ENCODE results near the gene TSPEAR.

Gene TSPEAR

DNA sequence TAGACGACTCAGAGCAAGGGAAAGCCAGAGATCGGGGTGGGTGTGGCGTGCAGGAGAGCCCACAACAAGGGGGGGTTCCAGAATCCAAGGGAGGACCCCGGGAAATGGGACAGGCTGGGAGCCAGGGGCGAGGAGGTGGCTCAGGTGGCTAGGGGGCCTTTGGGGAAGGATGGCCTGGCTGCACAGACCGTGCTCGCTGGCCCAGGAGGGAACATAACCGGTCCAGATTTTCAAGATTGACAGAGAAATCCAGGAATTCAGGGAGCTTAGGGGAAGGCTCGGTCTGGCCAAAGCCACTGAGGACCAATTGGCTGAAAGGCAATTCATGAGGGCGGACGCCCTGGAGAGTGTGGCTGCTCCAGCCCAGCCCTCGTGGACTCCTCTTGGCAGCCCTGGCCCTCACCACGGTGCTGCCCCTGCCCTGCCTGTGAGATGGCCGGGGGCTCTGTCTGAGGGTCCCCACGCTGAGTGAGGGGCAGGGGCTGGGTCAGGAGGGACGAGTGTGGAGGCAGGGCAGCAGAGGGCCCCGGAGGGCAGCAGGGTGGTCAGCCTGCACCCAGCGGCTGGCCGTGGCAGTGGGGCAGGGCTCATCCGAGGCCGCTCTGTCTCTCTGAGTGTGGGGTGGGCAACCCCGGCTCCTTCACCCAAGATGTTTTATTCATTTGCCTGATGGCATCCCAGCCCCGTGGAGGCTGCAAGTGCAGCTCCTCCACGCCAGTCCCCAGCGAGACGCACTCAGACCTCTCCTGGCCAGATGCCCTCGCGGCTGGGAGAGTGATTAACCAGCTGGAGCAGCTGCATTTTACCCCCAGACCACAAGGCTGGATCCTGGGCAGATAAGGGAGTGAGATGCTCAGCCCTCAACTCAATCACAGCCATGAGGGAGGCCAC, 261.7 kb downstream of the TSPEAR start:
- H3K36me3 Mint-ChIP-seq (ENCODE audit: low read depth): no peaks in the 10 kb centered on the region
- TF ChIP-seq, protein P1, sequence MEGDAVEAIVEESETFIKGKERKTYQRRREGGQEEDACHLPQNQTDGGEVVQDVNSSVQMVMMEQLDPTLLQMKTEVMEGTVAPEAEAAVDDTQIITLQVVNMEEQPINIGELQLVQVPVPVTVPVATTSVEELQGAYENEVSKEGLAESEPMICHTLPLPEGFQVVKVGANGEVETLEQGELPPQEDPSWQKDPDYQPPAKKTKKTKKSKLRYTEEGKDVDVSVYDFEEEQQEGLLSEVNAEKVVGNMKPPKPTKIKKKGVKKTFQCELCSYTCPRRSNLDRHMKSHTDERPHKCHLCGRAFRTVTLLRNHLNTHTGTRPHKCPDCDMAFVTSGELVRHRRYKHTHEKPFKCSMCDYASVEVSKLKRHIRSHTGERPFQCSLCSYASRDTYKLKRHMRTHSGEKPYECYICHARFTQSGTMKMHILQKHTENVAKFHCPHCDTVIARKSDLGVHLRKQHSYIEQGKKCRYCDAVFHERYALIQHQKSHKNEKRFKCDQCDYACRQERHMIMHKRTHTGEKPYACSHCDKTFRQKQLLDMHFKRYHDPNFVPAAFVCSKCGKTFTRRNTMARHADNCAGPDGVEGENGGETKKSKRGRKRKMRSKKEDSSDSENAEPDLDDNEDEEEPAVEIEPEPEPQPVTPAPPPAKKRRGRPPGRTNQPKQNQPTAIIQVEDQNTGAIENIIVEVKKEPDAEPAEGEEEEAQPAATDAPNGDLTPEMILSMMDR (IDR thresholded peaks at IDR 0.05; ENCODE audit: unreplicated experiment in 3 of 3): no peak
- no peak overlapping the region for H3K27ac Mint-ChIP-seq
- peaks cover 7% of the 10 kb centered on the region for H3K4me1 Mint-ChIP-seq
- H3K9me3 Mint-ChIP-seq: peaks cover 12% of the 10 kb centered on the region
- no peak overlapping the region for H3K4me3 Mint-ChIP-seq
- peaks cover 27% of the 10 kb centered on the region for H3K27me3 Mint-ChIP-seq (ENCODE audit: low read depth)

DNA sequence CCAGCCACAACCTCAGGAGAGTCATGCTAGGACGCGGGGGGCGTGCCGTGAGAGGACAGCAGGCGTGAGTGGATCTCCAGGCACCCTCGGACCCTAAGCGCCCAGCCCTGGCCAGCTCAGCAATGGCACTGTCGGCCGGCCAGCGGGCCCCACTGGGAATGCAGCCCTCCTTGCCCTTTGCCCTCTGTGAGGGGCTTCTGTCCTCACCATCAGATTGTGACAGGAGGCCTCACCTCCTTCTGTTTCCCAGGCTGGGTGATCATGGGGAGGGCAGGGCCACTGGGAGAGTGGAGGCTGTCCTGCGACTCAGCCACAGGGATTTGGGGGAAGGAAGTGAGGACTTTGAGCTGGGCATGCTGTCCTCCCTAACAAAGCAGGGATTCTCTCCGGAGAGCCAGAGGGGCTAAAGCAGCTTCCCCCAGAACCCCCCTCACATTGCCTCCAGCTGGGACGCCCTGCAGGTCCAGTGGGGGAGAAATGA, 262.7 kb downstream of the TSPEAR start:
- Mint-ChIP-seq H3K4me1 (peaks cover 7% of the 10 kb centered on the region), H3K27me3 (ENCODE audit: low read depth) (peaks cover 22% of the 10 kb centered on the region), H3K4me3 (no peak overlapping the region), H3K36me3 (ENCODE audit: low read depth) (no peaks in the 10 kb centered on the region), H3K27ac (peak overlapping the region in 1 of 3 experiments; percentile 26), H3K9me3 (peaks cover 9% of the 10 kb centered on the region)
- TF ChIP-seq, protein P1 (IDR thresholded peaks at IDR 0.05; ENCODE audit: unreplicated experiment in 3 of 3): no peak

All from nephron (organoid).